Upper lobe of left lung (tissue), 4 donors: ENCODE results near the gene CARD19.

Source experiments
- CTCF ChIP-seq, 6 experiments: fragments of 450-650 bp in 4 of 6; fragments of 200-600 bp in 2 of 6; sonication (generic) in 2 of 6; IDR thresholded peaks; one replicate each; pipeline ENCODE4 v1.5.1; 2016 to 2019; ENCODE audit warnings: antibody characterized with exemption in 6 of 6
- EP300 ChIP-seq, 4 donors: sonication (generic); formaldehyde crosslinking; IDR thresholded peaks; one replicate each; pipeline ENCODE4 v1.5.1; 2017; ENCODE audit warnings: antibody characterized with exemption in 4 of 4, control low read depth in 2 of 4

GRCh38 chr9:93156475-93157008 lies 60.5 kb downstream of the CARD19 start:
- TF ChIP-seq CTCF (IDR thresholded peaks at IDR 0.05): no peak
- no peak for TF ChIP-seq EP300 (IDR thresholded peaks at IDR 0.05)
